Calu3 (cell line): ENCODE measurements around the gene CES2. TPM values are rescaled to one million over a fixed set of nuclear protein-coding genes. Genes with fewer than 3 reads are reported as not detected.

ENCODE experiments used
- BruUV-seq: library from RNA; stranded (reverse); fragments of 400-500 nt; replicated peaks from 2 replicates; lab custom pipeline; 2021; lab: Mats Ljungman, UMichigan
- CTCF ChIA-PET: fragments of 300-600 bp; sonication (Branson Sonifier 250); formaldehyde crosslinking; loops from one replicate; lab custom pipeline; 2022; ENCODE audit warnings: antibody characterized with exemption; lab: Charles Lee
- DNase-seq: peaks from one replicate; pipeline ENCODE4 v3.0.0; 2022
- H3K27ac Mint-ChIP-seq: one replicate; pipeline ENCODE4 v1.8.0; 2022; ENCODE audit warnings: mixed read lengths; ENCODE audit not compliant: unreplicated experiment
- H3K27me3 Mint-ChIP-seq: one replicate; pipeline ENCODE4 v1.8.0; 2022; ENCODE audit warnings: mixed read lengths; ENCODE audit not compliant: unreplicated experiment
- H3K36me3 Mint-ChIP-seq: one replicate; pipeline ENCODE4 v1.8.0; 2022; ENCODE audit warnings: mild to moderate bottlenecking, moderate library complexity, mixed read lengths; ENCODE audit not compliant: insufficient read depth, unreplicated experiment
- H3K4me1 Mint-ChIP-seq: one replicate; pipeline ENCODE4 v1.8.0; 2022; ENCODE audit warnings: mild to moderate bottlenecking, low read depth, mixed read lengths; ENCODE audit not compliant: unreplicated experiment
- H3K4me3 Mint-ChIP-seq: one replicate; pipeline ENCODE4 v1.8.0; 2022; ENCODE audit warnings: mild to moderate bottlenecking, low read depth, moderate library complexity, mixed read lengths; ENCODE audit not compliant: unreplicated experiment
- H3K9me3 Mint-ChIP-seq: one replicate; pipeline ENCODE4 v1.8.0; 2022; ENCODE audit warnings: low read depth, mixed read lengths; ENCODE audit not compliant: unreplicated experiment
- intact Hi-C: fragments of 100-400 bp; cut with micrococcal nuclease; formaldehyde crosslinking; loops from one replicate; pipeline ENCODE4 v1.10.0; 2022; ENCODE audit not compliant: unreplicated experiment
- total RNA-seq: library from RNA; stranded (reverse); gene quantifications from 2 replicates; pipeline ENCODE4 v1.2.3, GENCODE V29; 2022
- TF ChIP-seq, protein P1 (sequence below): fragments of 200-600 bp; IDR thresholded peaks from one replicate; pipeline ENCODE4 v1.8.0; 2022; ENCODE audit warnings: antibody characterized with exemption; ENCODE audit not compliant: unreplicated experiment

CES2 gene
- total RNA-seq, 1 experiment from 2014 or later: 61.1 TPM

DNA sequence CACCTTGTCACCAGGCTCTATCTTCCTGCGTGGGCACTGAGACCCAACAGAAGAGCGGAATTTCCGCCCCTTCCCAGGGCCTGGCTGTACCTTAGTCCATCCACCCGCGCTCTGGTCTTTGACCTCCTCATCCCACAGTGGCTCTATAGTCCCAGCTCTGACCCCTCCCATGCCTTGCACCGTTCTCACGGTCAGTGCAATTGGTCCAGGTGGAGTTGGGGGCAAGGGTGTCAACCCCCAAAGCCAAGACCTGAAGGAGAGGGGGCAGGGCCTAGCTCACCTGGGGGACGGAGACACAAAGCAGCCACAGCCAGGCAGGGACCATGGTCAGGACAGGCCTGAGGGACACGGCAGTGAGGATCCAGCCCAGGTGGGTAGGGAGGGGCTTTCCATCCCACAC, 17.6 kb upstream of the CES2 start:
- DNase-seq: no peak
- intact Hi-C loops: no loop called here
- Mint-ChIP-seq H3K9me3 (no peaks in the 10 kb centered on the region), H3K36me3 (no peaks in the 10 kb centered on the region), H3K4me1 (no peaks in the 10 kb centered on the region), H3K27me3 (peaks cover 33% of the 10 kb centered on the region), H3K27ac (no peak overlapping the region), H3K4me3 (no peak overlapping the region)
- CTCF ChIA-PET: no interaction called here
- TF ChIP-seq, protein P1, sequence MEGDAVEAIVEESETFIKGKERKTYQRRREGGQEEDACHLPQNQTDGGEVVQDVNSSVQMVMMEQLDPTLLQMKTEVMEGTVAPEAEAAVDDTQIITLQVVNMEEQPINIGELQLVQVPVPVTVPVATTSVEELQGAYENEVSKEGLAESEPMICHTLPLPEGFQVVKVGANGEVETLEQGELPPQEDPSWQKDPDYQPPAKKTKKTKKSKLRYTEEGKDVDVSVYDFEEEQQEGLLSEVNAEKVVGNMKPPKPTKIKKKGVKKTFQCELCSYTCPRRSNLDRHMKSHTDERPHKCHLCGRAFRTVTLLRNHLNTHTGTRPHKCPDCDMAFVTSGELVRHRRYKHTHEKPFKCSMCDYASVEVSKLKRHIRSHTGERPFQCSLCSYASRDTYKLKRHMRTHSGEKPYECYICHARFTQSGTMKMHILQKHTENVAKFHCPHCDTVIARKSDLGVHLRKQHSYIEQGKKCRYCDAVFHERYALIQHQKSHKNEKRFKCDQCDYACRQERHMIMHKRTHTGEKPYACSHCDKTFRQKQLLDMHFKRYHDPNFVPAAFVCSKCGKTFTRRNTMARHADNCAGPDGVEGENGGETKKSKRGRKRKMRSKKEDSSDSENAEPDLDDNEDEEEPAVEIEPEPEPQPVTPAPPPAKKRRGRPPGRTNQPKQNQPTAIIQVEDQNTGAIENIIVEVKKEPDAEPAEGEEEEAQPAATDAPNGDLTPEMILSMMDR: no peak
- no TSS peak for BruUV-seq

DNA sequence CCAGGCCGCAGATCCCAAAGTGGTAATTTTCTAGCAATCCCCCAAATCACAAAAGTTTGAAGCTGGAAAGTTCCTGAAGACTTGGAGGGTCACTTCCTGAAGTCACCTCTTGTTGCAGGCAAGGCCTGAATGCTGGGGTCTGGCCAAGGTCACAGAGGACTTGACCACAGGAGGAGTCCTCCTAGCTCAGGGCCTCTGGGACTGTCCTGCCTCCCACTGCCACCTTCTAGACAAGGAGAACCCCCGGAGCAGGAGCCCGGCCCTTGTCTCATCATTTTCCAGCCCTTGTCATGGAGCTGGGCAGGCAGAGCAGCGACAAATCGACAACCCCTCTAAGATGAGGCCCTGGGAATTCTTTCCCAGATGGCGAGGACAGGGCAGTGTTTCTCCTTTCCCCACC, 17.0 kb upstream of the CES2 start:
- no peaks in the 10 kb centered on the region for H3K9me3 Mint-ChIP-seq
- H3K4me3 Mint-ChIP-seq: no peak overlapping the region
- no peaks in the 10 kb centered on the region for H3K36me3 Mint-ChIP-seq
- TF ChIP-seq, protein P1: no peak
- CTCF ChIA-PET: interaction anchor here (0.6 to 1.0 kb wide), 3 partner anchors 18 to 100 kb away, joined by 3 read pairs; no protein-coding TSS in a partner anchor
- DNase-seq: no peak
- intact Hi-C loops: no loop called here
- H3K4me1 Mint-ChIP-seq: no peaks in the 10 kb centered on the region
- no peak overlapping the region for H3K27ac Mint-ChIP-seq
- BruUV-seq: no TSS peak
- H3K27me3 Mint-ChIP-seq: peaks cover 38% of the 10 kb centered on the region

DNA sequence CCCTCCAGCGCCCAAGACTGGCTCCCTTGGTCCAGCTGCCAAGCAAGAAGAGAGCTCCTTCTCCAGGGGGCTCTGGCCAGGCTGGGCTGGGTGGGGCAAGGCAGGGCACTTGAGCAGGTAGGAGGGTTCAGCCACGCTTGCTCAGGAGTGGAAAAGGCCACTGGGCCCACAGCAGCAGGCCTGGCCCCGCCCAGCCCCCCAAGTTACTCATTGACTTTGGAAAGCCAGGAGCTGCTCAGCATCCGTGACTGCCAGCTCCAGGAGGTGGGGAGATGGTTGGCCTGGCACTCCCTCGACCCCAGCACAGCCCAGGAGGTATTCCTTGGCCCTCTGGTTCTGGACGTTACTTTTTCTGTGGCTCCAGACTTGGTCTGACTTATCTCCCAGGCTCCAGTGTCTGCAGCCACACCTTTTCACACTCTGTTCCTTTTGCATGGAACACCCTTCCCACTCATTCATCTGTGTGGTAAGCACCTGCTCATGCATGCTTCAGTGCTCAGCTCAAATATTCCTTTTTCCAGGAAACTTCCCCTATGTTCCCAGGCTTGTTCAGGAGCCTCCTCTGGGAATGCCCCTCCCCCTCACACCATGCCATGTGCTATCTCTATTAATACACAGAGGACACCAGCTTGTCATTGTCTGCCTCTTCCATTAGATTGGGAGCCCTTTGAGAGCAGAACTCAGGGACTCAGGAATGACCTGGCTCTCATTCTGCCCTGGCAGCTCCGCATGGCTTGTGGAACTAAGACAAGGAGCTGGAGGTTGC, 16.3 kb upstream of the CES2 start, which contains the start of gene CDH16:
Gene CDH16 (minus strand): TSS at position 83 of the 766 bp plus-strand sequence. CDS start 820 bp downstream, outside the sequence.
- CTCF ChIA-PET: interaction anchor here (0.6 to 1.3 kb wide), 4 partner anchors 10 to 99 kb away, joined by 3 read pairs; no protein-coding TSS in a partner anchor
- peaks cover 42% of the 10 kb centered on the region for H3K27me3 Mint-ChIP-seq

DNA sequence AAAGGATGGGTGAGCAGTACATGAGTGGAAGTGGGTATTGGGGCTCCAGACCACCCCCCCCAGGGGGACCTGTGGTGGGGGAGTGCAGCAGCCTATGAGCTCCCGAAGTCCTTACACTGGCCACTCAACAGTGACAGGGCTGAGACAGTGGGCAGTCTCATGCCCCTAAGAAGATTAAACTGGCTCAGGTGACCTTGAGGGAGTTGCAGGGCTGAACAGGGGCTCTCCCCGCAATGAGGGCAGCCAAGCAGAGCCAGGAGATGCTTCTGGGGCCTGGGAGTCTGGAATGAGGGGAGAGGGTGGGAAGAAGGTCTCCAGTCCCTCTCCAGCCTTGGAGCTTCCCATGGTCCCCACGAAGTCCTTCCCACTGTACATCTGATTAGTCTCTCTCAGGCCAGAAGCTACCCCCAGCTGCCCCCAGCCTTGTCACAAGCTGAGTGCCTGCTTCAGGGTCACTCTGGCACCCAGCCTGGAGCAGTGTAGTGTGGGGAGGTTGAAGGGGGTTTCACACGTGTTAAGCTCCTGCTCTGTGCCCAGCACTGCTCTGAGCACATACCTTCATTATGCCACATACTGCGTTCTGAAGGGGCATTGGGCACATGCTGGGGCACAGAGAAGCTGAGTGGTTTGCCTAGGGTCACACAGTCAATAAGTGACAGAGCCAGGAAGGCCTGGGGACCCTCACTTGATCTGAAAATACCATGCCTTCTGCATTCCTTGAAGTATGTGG, 15.6 kb upstream of the CES2 start:
- CTCF ChIA-PET: interaction anchor here (1.3 kb wide), 1 partner anchor 9 kb away, joined by 3 read pairs; no protein-coding TSS in a partner anchor
- TF ChIP-seq, protein P1: no peak
- no peaks in the 10 kb centered on the region for H3K9me3 Mint-ChIP-seq
- H3K36me3 Mint-ChIP-seq: no peaks in the 10 kb centered on the region
- H3K27me3 Mint-ChIP-seq: peaks cover 42% of the 10 kb centered on the region
- intact Hi-C loops: no loop called here
- no peaks in the 10 kb centered on the region for H3K4me1 Mint-ChIP-seq
- no peak overlapping the region for H3K27ac Mint-ChIP-seq
- BruUV-seq: no TSS peak
- no peak for DNase-seq
- H3K4me3 Mint-ChIP-seq: no peak overlapping the region

More for the DNA sequence above, 16.3 kb upstream of the CES2 start, which contains the start of gene CDH16:
- intact Hi-C loops: no loop called here
- TF ChIP-seq, protein P1: no peak
- Mint-ChIP-seq H3K4me1 (no peaks in the 10 kb centered on the region), H3K4me3 (no peak within 1 kb of the TSS), H3K9me3 (no peaks in the 10 kb centered on the region), H3K36me3 (no peaks in the 10 kb centered on the region), H3K27ac (no peak within 1 kb of the TSS)
- no TSS peak for BruUV-seq
- no peak for DNase-seq
